ENCODE measurements around the gene GRPEL2. TPM values are rescaled to one million over a fixed set of nuclear protein-coding genes. Genes with fewer than 3 reads are reported as not detected.

GRPEL2 gene
- total and polyA plus RNA-seq, 7 experiments from 2014 or later = 5.9 to 40.1 (median 13.4) TPM

DNA sequence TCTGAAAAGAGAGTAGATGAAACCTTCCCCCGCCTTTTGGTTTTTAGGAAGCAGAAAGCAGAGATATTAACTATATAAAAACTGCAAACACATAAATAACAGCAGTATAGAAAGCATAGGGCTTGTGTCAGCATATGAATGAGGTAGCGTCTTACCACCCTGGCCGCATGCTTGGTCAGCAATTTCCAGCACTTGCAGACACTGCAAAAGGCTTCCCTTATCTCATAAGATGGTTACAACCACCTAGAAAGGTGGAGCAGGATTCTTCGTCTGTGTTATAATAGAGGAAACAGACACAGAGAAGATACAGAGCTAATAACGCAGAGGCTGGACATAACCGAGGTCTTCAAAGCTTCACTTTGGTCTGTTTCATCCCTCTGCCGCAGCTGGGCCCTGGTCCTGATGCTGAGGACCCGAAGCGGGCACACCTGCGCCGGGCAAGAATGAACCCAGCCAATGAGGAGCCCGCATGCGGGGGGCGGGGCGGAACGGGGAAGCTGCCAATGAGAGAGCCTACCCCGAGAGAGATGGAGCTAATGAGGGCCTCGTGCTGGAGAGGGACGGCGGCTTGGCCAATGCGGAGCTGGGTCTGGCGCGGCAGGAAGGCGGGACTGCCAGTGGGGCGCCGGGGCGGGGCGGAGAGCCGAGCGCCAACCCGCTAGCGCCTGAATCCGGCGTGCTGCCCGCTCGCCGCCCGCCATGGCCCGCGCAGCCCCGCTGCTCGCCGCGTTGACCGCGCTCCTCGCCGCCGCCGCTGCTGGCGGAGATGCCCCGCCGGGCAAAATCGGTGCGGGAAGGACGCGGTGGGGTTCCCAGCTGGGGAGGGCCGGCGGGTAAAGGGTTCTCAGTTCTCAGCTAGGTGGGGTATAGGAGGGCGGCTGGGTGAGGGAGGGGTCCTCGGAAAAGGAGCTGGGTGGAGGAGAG, 12.3 kb downstream of the GRPEL2 start, which contains the start of gene PCYOX1L:
TSS of gene PCYOX1L (plus strand) at position 677 of the 924 bp plus-strand sequence. CDS start at position 700, 23 bp downstream.
- H3K36me3 ChIP-seq (ENCODE audit: control insufficient read depth in 2 of 3, insufficient read depth in 3 of 3, low read length in 3 of 3) = peaks cover 0 to 19% (median 3%) of the 10 kb centered on the region in 3 experiments
- intact Hi-C loops (cut with micrococcal nuclease) = loop anchor here (1.0 to 5.0 kb wide), 8 partner anchors 10 to 1055 kb away; partner anchors contain the start of genes CD74 (in 2 of the 2), CSNK1A1 (in 2 of the 2), GRPEL2 (in 2 of the 2) and FBXO38 (in 1 of the 2)
- Mint-ChIP-seq H3K27ac (peak within 1 kb of the TSS; percentile 83 to 96 (median 92)), H3K4me1 (peaks cover 41 to 82% (median 65%) of the 10 kb centered on the region in 7 donors), H3K9me3 (peaks cover 0 to 5% (median 0%) of the 10 kb centered on the region in 11 donors), H3K27me3 (no peaks in the 10 kb centered on the region), H3K36me3 (peaks cover 7 to 30% (median 21%) of the 10 kb centered on the region in 5 donors), H3K4me3 (peak within 1 kb of the TSS; percentile 80 to 99 (median 94))
- peak within 1 kb of the TSS; percentile 83 for H3K27ac ChIP-seq (ENCODE audit: low read depth, low read length)
- no peaks in the 10 kb centered on the region for H3K27me3 ChIP-seq (ENCODE audit: control insufficient read depth in 2 of 2, insufficient read depth in 2 of 2, low read length in 2 of 2)
- H3K4me1 ChIP-seq (ENCODE audit: control insufficient read depth in 2 of 2, insufficient read depth in 2 of 2, low read length in 2 of 2) = peaks cover 15 to 36% of the 10 kb centered on the region in 2 donors
- POLR2A ChIA-PET = interaction anchor here (0.8 to 10.7 kb wide), 8 partner anchors 9 to 206 kb away, joined by 3 to 258 read pairs (median 6); partner anchors contain the start of genes CSNK1A1 and GRPEL2
- DNase-seq (peak; percentile 88 to 98 (median 94)), ATAC-seq (peak; percentile 99)
- CTCF ChIA-PET = interaction anchor here (0.9 to 1.6 kb wide), 6 partner anchors 9 to 39 kb away, joined by 3 to 12 read pairs (median 6); partner anchors contain the start of gene GRPEL2
- H3K9me3 ChIP-seq (ENCODE audit: control insufficient read depth in 2 of 3, low read length in 3 of 3) = no peaks in the 10 kb centered on the region
- H3K4me3 ChIP-seq (ENCODE audit: low read length) = peak within 1 kb of the TSS; percentile 80

DNA sequence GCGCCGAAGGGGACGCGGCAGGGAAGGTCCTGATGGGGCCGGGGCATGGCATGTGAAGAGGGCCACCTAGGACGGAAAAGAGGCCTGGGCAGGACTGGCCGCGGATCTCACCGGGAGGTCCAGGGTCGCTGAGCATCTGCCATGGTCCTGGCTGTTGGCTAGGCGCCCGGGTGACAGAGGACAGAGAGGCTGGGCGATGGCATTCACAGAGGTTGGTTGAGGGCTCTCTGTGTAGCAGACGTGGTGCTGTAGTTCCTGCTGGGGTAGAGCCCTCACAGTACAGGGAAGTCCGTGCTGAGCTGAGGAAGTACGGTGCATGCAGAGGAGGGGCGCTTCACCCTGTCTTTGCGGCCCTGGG, 13.0 kb downstream of the GRPEL2 start:
- Histone ChIP-seq H3K9me3 (ENCODE audit: control insufficient read depth in 2 of 3, low read length in 3 of 3) (no peaks in the 10 kb centered on the region), H3K36me3 (ENCODE audit: control insufficient read depth in 2 of 3, insufficient read depth in 3 of 3, low read length in 3 of 3) (peaks cover 0 to 23% (median 0%) of the 10 kb centered on the region in 3 experiments), H3K27me3 (ENCODE audit: control insufficient read depth in 2 of 2, insufficient read depth in 2 of 2, low read length in 2 of 2) (no peaks in the 10 kb centered on the region), H3K27ac (ENCODE audit: low read depth, low read length) (peak overlapping the region; percentile 83), H3K4me1 (ENCODE audit: control insufficient read depth in 2 of 2, insufficient read depth in 2 of 2, low read length in 2 of 2) (peaks cover 15 to 35% of the 10 kb centered on the region in 2 donors), H3K4me3 (ENCODE audit: low read length) (peak overlapping the region; percentile 80)
- Mint-ChIP-seq H3K4me3 (peak overlapping the region; percentile 80 to 99 (median 94)), H3K27ac (peak overlapping the region; percentile 83 to 96 (median 92)), H3K4me1 (peaks cover 41 to 83% (median 65%) of the 10 kb centered on the region in 7 donors), H3K9me3 (peaks cover 0 to 5% (median 0%) of the 10 kb centered on the region in 11 donors), H3K36me3 (peaks cover 7 to 29% (median 18%) of the 10 kb centered on the region in 5 donors), H3K27me3 (no peaks in the 10 kb centered on the region)
- peak in 5 of 9 donors; percentile 33 to 44 (median 39) for DNase-seq
- ChIA-PET CTCF (interaction anchor here (0.9 to 1.6 kb wide), 6 partner anchors 9 to 40 kb away, joined by 3 to 12 read pairs (median 6); partner anchors contain the start of gene GRPEL2), POLR2A (interaction anchor here (1.2 to 10.7 kb wide), 6 partner anchors 9 to 205 kb away, joined by 5 to 258 read pairs (median 7); partner anchors contain the start of genes CSNK1A1 and GRPEL2)
- intact Hi-C loops (cut with micrococcal nuclease) = loop anchor here (1.0 to 5.0 kb wide), 4 partner anchors 193 to 1054 kb away; partner anchors contain the start of genes CD74 (in 2 of the 2), CSNK1A1 (in 1 of the 2), SLC26A2 (in 1 of the 2) and TCOF1 (in 1 of the 2)
- peak; percentile 44 for ATAC-seq

DNA sequence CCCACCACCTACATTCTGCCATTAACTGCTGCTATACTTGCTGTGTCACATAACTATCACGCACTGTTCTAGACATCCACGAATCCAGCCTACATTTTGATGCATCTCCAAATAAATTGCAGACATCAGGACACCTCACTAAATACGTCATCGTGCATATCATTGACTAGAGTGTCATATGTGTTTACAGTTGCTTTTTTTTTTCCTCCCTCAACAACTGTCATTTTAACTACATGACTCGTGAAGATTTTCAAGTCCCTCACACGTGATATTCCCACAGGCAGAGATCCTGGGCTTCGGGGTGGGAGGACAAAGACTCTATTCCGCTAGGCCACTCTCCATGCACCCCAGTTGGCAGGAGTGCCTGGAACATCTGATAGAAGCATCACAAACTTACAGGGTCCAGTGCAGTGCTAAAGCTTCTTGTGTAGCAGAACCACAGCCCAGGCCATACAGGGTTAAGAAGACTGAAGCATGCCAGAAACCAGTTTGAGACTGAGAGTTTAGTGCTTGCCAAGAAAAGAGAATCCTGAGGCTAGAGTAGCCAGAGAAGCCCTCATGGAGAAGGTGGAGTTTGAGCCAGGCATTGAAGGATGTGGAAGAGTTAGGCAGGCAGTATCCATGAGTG, 13.7 kb downstream of the GRPEL2 start:
- H3K9me3 ChIP-seq (ENCODE audit: control insufficient read depth in 2 of 3, low read length in 3 of 3) = no peaks in the 10 kb centered on the region
- peaks cover 0 to 22% (median 0%) of the 10 kb centered on the region in 3 experiments for H3K36me3 ChIP-seq (ENCODE audit: control insufficient read depth in 2 of 3, insufficient read depth in 3 of 3, low read length in 3 of 3)
- H3K27me3 ChIP-seq (ENCODE audit: control insufficient read depth in 2 of 2, insufficient read depth in 2 of 2, low read length in 2 of 2) = no peaks in the 10 kb centered on the region
- H3K9me3 Mint-ChIP-seq = peaks cover 0 to 5% (median 0%) of the 10 kb centered on the region in 11 donors
- H3K4me3 ChIP-seq (ENCODE audit: low read length) = peak overlapping the region; percentile 80
- intact Hi-C loops (cut with micrococcal nuclease) = loop anchor here (1.0 to 5.0 kb wide), 4 partner anchors 192 to 1053 kb away; partner anchors contain the start of genes CD74 (in 2 of the 2), CSNK1A1 (in 1 of the 2), SLC26A2 (in 1 of the 2) and TCOF1 (in 1 of the 2)
- ChIA-PET CTCF (interaction anchor here (1.5 kb wide), 1 partner anchor 9 kb away, joined by 3 read pairs; no protein-coding TSS in a partner anchor), POLR2A (interaction anchor here (1.2 to 10.7 kb wide), 6 partner anchors 8 to 204 kb away, joined by 5 to 258 read pairs (median 7); partner anchors contain the start of genes CSNK1A1 and GRPEL2)
- peak overlapping the region; percentile 56 to 96 (median 88) for H3K27ac Mint-ChIP-seq
- no peak for ATAC-seq
- H3K4me1 Mint-ChIP-seq = peaks cover 39 to 77% (median 60%) of the 10 kb centered on the region in 7 donors
- no peaks in the 10 kb centered on the region for H3K27me3 Mint-ChIP-seq
- H3K4me3 Mint-ChIP-seq = peak overlapping the region; percentile 80 to 99 (median 94)
- peaks cover 7 to 25% (median 14%) of the 10 kb centered on the region in 5 donors for H3K36me3 Mint-ChIP-seq
- DNase-seq = peak in 1 of 9 donors; percentile 48
- H3K4me1 ChIP-seq (ENCODE audit: control insufficient read depth in 2 of 2, insufficient read depth in 2 of 2, low read length in 2 of 2) = peaks cover 15 to 35% of the 10 kb centered on the region in 2 donors
- H3K27ac ChIP-seq (ENCODE audit: low read depth, low read length) = peak overlapping the region; percentile 83

DNA sequence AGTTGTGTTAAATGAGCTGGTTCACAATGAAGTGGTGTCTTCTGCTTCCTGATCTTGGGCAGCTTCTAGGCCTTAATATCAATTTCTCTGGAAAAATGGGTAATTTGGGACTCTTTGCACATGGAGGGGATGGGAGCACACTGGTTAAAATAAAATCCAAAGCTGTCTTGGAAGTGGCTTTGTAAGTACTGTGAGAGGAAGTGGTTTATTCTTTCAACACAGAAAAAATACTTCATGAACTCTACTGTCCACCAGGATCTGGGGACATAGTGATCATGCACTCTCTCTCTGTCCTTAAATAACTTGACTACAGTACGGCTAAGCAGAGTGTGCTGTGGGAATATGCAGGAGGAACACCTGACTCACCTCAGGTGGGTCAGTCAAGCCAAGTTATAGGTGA, 15.0 kb downstream of the GRPEL2 start:
- intact Hi-C loops (cut with micrococcal nuclease) = no loop called here
- ChIA-PET CTCF (interaction anchor here (0.6 to 2.0 kb wide), 7 partner anchors 9 to 197 kb away, joined by 3 to 9 read pairs (median 4); partner anchors contain the start of gene GRPEL2), POLR2A (interaction anchor here (0.5 to 10.7 kb wide), 7 partner anchors 9 to 197 kb away, joined by 3 to 258 read pairs (median 3); partner anchors contain the start of gene GRPEL2)

DNA sequence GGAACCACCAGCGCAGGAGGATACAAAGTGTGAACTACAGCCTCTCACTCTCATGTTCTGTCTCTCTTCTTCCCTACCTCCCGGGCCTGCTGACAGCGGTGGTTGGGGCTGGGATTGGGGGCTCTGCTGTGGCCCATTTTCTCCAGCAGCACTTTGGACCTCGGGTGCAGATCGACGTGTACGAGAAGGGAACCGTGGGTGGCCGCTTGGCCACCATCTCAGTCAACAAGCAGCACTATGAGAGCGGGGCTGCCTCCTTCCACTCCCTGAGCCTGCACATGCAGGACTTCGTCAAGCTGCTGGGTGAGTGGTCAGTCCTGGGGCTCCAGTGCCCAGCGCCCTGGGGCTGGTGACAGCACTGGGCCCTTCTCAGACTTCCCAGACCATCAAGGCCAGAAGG, 17.2 kb downstream of the GRPEL2 start:
- H3K36me3 ChIP-seq (ENCODE audit: control insufficient read depth in 2 of 3, insufficient read depth in 3 of 3, low read length in 3 of 3) = peaks cover 0 to 13% (median 0%) of the 10 kb centered on the region in 3 experiments
- no peak for ATAC-seq
- no peak for DNase-seq
- H3K27ac ChIP-seq (ENCODE audit: low read depth, low read length) = no peak overlapping the region
- no peaks in the 10 kb centered on the region for H3K27me3 Mint-ChIP-seq
- peaks cover 33 to 69% (median 43%) of the 10 kb centered on the region in 7 donors for H3K4me1 Mint-ChIP-seq
- no peak overlapping the region for H3K4me3 Mint-ChIP-seq
- H3K27me3 ChIP-seq (ENCODE audit: control insufficient read depth in 2 of 2, insufficient read depth in 2 of 2, low read length in 2 of 2) = no peaks in the 10 kb centered on the region
- H3K9me3 ChIP-seq (ENCODE audit: control insufficient read depth in 2 of 3, low read length in 3 of 3) = no peaks in the 10 kb centered on the region
- H3K4me1 ChIP-seq (ENCODE audit: control insufficient read depth in 2 of 2, insufficient read depth in 2 of 2, low read length in 2 of 2) = peaks cover 7 to 32% of the 10 kb centered on the region in 2 donors
- intact Hi-C loops (cut with micrococcal nuclease) = no loop called here
- ChIA-PET POLR2A (interaction anchor here (10.7 kb wide), 1 partner anchor 17 kb away, joined by 258 read pairs; the partner anchor contains the start of gene GRPEL2), CTCF (interaction anchor here (1.1 kb wide), 1 partner anchor 96 kb away, joined by 3 read pairs; no protein-coding TSS in a partner anchor)
- H3K27ac Mint-ChIP-seq = peak overlapping the region in 6 of 9 donors; percentile 37 to 87 (median 59)
- peaks cover 4 to 9% (median 6%) of the 10 kb centered on the region in 5 donors for H3K36me3 Mint-ChIP-seq
- no peak overlapping the region for H3K4me3 ChIP-seq (ENCODE audit: low read length)
- peaks cover 0 to 5% (median 0%) of the 10 kb centered on the region in 11 donors for H3K9me3 Mint-ChIP-seq

More for the DNA sequence above, 15.0 kb downstream of the GRPEL2 start:
- H3K4me1 Mint-ChIP-seq = peaks cover 31 to 71% (median 50%) of the 10 kb centered on the region in 7 donors
- peak overlapping the region; percentile 61 to 96 (median 83) for H3K27ac Mint-ChIP-seq
- Histone ChIP-seq H3K36me3 (ENCODE audit: control insufficient read depth in 2 of 3, insufficient read depth in 3 of 3, low read length in 3 of 3) (peaks cover 0 to 21% (median 0%) of the 10 kb centered on the region in 3 experiments), H3K27ac (ENCODE audit: low read depth, low read length) (peak overlapping the region; percentile 34), H3K27me3 (ENCODE audit: control insufficient read depth in 2 of 2, insufficient read depth in 2 of 2, low read length in 2 of 2) (no peaks in the 10 kb centered on the region), H3K9me3 (ENCODE audit: control insufficient read depth in 2 of 3, low read length in 3 of 3) (no peaks in the 10 kb centered on the region), H3K4me1 (ENCODE audit: control insufficient read depth in 2 of 2, insufficient read depth in 2 of 2, low read length in 2 of 2) (peaks cover 15 to 35% of the 10 kb centered on the region in 2 donors), H3K4me3 (ENCODE audit: low read length) (no peak overlapping the region)
- peaks cover 0 to 5% (median 0%) of the 10 kb centered on the region in 11 donors for H3K9me3 Mint-ChIP-seq
- peaks cover 6 to 17% (median 10%) of the 10 kb centered on the region in 5 donors for H3K36me3 Mint-ChIP-seq
- H3K4me3 Mint-ChIP-seq = peak overlapping the region; percentile 57 to 96 (median 66)
- DNase-seq = no peak
- no peak for ATAC-seq
- no peaks in the 10 kb centered on the region for H3K27me3 Mint-ChIP-seq

Data from naive thymus-derived CD4-positive, alpha-beta T cell (primary cell).